ENCODE results near the gene ZNF367. TPM values are rescaled to one million over a fixed set of nuclear protein-coding genes. Genes with fewer than 3 reads are reported as not detected.
A peak's percentile ranks its signal among the peaks of the same experiment; 100 is the strongest.

The ZNF367 gene
- total RNA-seq (2011; cell fraction: chromatin; rRNA removed; ENCODE audit: low replicate concordance) = 5.9 and 11.7 TPM in 2 replicates
- 5.3 and 6.2 TPM in 2 replicates for total RNA-seq (2011; cell fraction: nucleolus; rRNA removed)
- total RNA-seq (2011; cell fraction: nucleoplasm; rRNA removed) = 7.2 and 10.0 TPM in 2 replicates
- total RNA-seq (2014; rRNA removed) (12.4 and 13.2 TPM in 2 replicates), total RNA-seq (2014; rRNA removed; fragmentation: Illumina TruSeq; extraction: Trizol) (11.8 and 13.2 TPM in 2 replicates), total RNA-seq (2015; rRNA removed; fragmentation: Illumina TruSeq; extraction: Trizol) (12.6 and 14.4 TPM in 2 replicates), total RNA-seq (2021) (13.1 and 13.2 TPM in 2 replicates), polyA plus RNA-seq (2011; rRNA removed) (7.3 and 9.1 TPM in 2 replicates), polyA plus RNA-seq (2014; fragmentation: Illumina TruSeq; extraction: Trizol) (9.4 and 10.0 TPM in 2 replicates), polyA plus RNA-seq (2014; fragmentation: Nextera tagmentation; extraction: Ambion mirVana) (1 to 10 TPM; 2.7 TPM), polyA plus RNA-seq (2014; rRNA removed) (9.9 and 10.8 TPM in 2 replicates), polyA minus RNA-seq (2011; rRNA and poly(A)+ RNA removed) (5.4 and 6.1 TPM in 2 replicates), Bru-seq, nascent RNA (percentile 92 among the genes with signal in this experiment), BruChase-seq, experiment 1, labeled RNA remaining after a 2-hour chase (percentile 92 among the genes with signal in this experiment), BruChase-seq, experiment 2, labeled RNA remaining after a 6-hour chase (percentile 89 among the genes with signal in this experiment)
- polyA plus RNA-seq (2011; cell fraction: cytosol; rRNA removed) = 3.0 and 3.3 TPM in 2 replicates
- polyA plus RNA-seq (2011; cell fraction: nucleus; rRNA removed) = 6.6 and 7.8 TPM in 2 replicates
- 6.5 and 7.2 TPM in 2 replicates for polyA plus RNA-seq (2012)
- polyA minus RNA-seq (2011; cell fraction: cytosol; rRNA and poly(A)+ RNA removed) = 3.6 TPM in 2 replicates
- 6.5 and 6.6 TPM in 2 replicates for polyA minus RNA-seq (2011; cell fraction: nucleus; rRNA and poly(A)+ RNA removed)
- long read RNA-seq, experiment 1, transcript ZNF367-201 (5 exons, 3,646 nt) = major isoform, 54 of 80 reads
- long read RNA-seq, experiment 1, partial matches to known transcripts = 9 of 80 reads
- long read RNA-seq, experiment 1, other reads (novel, unspliced or antisense) = 17 of 80 reads
- long read RNA-seq, experiment 2, partial matches to known transcripts = 0 of 10 reads
- long read RNA-seq, experiment 2, other reads (novel, unspliced or antisense) = 10 of 10 reads
- long read RNA-seq, experiment 3, partial matches to known transcripts = 0 of 1 reads
- long read RNA-seq, experiment 3, other reads (novel, unspliced or antisense) = 1 of 1 reads

DNA sequence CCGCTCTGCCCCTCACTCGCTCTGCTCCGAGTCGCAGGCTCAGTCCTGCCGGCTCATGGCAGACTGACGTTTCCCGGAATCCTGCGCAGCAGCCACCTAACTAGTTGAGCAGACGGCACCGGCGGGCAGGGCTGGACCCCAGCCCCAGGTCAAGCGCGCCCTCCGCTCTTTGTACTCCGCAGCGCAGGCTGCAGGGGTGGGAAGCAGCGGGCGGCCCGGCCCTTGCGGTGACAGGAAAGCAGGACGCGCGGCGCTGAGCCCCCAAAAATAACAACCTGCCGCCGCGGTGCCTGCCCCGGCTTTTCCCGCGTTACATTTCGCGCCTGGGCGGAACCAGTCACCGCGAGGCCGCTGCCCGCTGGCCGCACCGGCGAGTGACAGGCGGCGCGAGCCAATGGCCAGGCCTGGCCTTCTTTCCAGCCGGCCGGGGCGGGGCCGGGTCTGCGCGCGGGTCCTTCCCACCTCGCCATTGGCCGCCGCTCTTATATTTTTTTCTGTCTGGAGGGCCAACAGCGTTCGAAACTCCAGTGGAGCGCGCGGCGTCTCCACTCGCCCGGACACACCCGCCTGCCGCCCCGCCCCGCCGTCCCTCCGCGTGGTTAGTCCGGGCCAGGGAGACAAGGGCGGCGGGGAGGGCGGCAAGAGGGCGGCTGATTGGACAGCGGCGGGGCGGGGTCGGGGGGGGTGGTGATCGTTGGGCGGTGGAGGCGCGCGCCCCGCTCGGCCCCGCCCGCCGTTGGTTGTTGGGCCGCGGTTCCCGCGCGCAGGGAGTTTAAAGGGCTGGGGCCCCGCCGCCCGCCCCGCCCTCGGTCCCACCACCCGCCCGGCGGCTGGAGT lies at the start of gene ZNF367:
TSS of gene ZNF367 (minus strand) at position 288 of the 837 bp plus-strand sequence. CDS start 338 bp downstream, outside the sequence.
- Histone ChIP-seq H3K79me2 (ENCODE audit: control insufficient read depth, insufficient read depth, low read length) (peaks cover 57% of the 10 kb centered on the region), H3K4me3 (peak within 1 kb of the TSS; percentile 95), H4K20me1 (replicated peaks; ENCODE audit: control insufficient read depth, insufficient read depth, low read length) (peaks cover 16% of the 10 kb centered on the region), H3K27me3 (ENCODE audit: control insufficient read depth in 2 of 2, insufficient read depth in 2 of 2, low read length in 2 of 2) (no peaks in the 10 kb centered on the region), H3K9me3 (replicated peaks; ENCODE audit: control insufficient read depth, insufficient read depth, low read depth, low read length) (no peaks in the 10 kb centered on the region), H3K36me3 (ENCODE audit: control insufficient read depth, insufficient read depth, low read length) (peaks cover 19% of the 10 kb centered on the region; the same call in 2 of the 3 replicates), H3K27ac (ENCODE audit: extremely low read depth, low read depth, low read length) (peak within 1 kb of the TSS; percentile 100), H3K9me1 (ENCODE audit: control insufficient read depth, insufficient read depth, low read length) (no peaks in the 10 kb centered on the region), H3K4me1 (replicated peaks in 1 of 2; ENCODE audit: control insufficient read depth in 2 of 2, insufficient read depth in 2 of 2, low read length in 2 of 2) (peaks cover 23 to 26% of the 10 kb centered on the region in 2 experiments; a peak in 4 of 5 replicates), H3K9ac (ENCODE audit: insufficient read depth in 1 of 2, low read depth in 2 of 2, low read length in 2 of 2) (peak within 1 kb of the TSS; percentile 99 to 100), H3K4me2 (ENCODE audit: insufficient read depth, low read length) (peak within 1 kb of the TSS; percentile 98), H2AFZ (ENCODE audit: low read depth, low read length) (peak within 1 kb of the TSS; percentile 73)
- TSS peak; percentile 46 for BruUV-seq (replicated peaks)
- DNase-seq (ENCODE audit: extremely low read depth in 1 of 4, low spot score in 3 of 4) = peak; percentile 89 to 97 (median 94)
- FAIRE-seq = peak; percentile 49
- ATAC-seq = peak; percentile 88
- ChIA-PET POLR2A (no interaction called here), CTCF (ENCODE audit: low intra/inter-chr PET ratio) (no interaction called here)
- 1% methylated on average over 44 of the region's 100 CpGs for WGBS (ENCODE audit: insufficient coverage, low coverage, missing lambda C conversion rate)
- in situ Hi-C loops (cut with MboI) = no loop called here
- intact Hi-C loops (cut with micrococcal nuclease) = loop anchor here (5.0 to 10.0 kb wide), 2 partner anchors 76 to 94 kb away; no protein-coding TSS in a partner anchor
- TF ChIP-seq MIER1 (IDR thresholded peaks at IDR 0.05; ENCODE audit: low read depth) (no peak), POLR2A (conservative IDR thresholded peaks at IDR 0.05) (peak; percentile 91), MYC (IDR thresholded peaks at IDR 0.05; ENCODE audit: low read depth, low read length) (peak; percentile 88), MYC (CRISPR knock-in tag; IDR thresholded peaks at IDR 0.05; ENCODE audit: borderline replicate concordance, low read depth) (no peak), SAFB (IDR thresholded peaks at IDR 0.05; ENCODE audit: borderline replicate concordance, low read depth, low read length) (peak; percentile 73), TAF9B (IDR thresholded peaks at IDR 0.05; ENCODE audit: partially characterized antibody) (peak; percentile 48), HDAC1 (IDR thresholded peaks at IDR 0.05) (peak in 1 of 2 experiments; percentile 86; a peak in 2 of 4 replicates), SMAD1 (IDR thresholded peaks at IDR 0.05; ENCODE audit: low read depth, low read length, partially characterized antibody) (peak; percentile 39), NFYB (IDR thresholded peaks at IDR 0.05; ENCODE audit: extremely low read depth, insufficient read length) (peak; percentile 90)
- TF ChIP-seq, protein P1, sequence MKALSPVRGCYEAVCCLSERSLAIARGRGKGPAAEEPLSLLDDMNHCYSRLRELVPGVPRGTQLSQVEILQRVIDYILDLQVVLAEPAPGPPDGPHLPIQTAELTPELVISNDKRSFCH (CRISPR knock-in tag; IDR thresholded peaks at IDR 0.05) = no peak
- TF ChIP-seq, protein P1 (tag; IDR thresholded peaks at IDR 0.05) = 0 out of 2 replicates have a peak, but pooled peaks have one; percentile 52
- TF ChIP-seq, protein P2, sequence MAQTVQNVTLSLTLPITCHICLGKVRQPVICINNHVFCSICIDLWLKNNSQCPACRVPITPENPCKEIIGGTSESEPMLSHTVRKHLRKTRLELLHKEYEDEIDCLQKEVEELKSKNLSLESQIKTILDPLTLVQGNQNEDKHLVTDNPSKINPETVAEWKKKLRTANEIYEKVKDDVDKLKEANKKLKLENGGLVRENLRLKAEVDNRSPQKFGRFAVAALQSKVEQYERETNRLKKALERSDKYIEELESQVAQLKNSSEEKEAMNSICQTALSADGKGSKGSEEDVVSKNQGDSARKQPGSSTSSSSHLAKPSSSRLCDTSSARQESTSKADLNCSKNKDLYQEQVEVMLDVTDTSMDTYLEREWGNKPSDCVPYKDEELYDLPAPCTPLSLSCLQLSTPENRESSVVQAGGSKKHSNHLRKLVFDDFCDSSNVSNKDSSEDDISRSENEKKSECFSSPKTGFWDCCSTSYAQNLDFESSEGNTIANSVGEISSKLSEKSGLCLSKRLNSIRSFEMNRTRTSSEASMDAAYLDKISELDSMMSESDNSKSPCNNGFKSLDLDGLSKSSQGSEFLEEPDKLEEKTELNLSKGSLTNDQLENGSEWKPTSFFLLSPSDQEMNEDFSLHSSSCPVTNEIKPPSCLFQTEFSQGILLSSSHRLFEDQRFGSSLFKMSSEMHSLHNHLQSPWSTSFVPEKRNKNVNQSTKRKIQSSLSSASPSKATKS (CRISPR knock-in tag; IDR thresholded peaks at IDR 0.05) = no peak
- TF ChIP-seq, protein P3, sequence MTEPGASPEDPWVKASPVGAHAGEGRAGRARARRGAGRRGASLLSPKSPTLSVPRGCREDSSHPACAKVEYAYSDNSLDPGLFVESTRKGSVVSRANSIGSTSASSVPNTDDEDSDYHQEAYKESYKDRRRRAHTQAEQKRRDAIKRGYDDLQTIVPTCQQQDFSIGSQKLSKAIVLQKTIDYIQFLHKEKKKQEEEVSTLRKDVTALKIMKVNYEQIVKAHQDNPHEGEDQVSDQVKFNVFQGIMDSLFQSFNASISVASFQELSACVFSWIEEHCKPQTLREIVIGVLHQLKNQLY (CRISPR knock-in tag; conservative IDR thresholded peaks at IDR 0.05) = 0 out of 4 replicates have a peak, but pooled peaks of 1 of the 2 experiments have one; percentile 62

Data from K562 (cell line).